Natural killer cell (primary cell): ENCODE measurements around the gene CCHCR1. TPM values are rescaled to one million over a fixed set of nuclear protein-coding genes. Genes with fewer than 3 reads are reported as not detected.

Experiments
- ATAC-seq, 3 donors: fragments of 150-1000 bp in 2 of 3; fragments of 200-7000 bp in 1 of 3; cut with Tn5 transposase; 1 replicate in 1 of 3; 2 replicates in 2 of 3; pipeline ENCODE4 v1.10.0; 2021; ENCODE audit warnings: mild to moderate bottlenecking in 2 of 3, moderate library complexity in 2 of 3
- DNase-seq, 2 donors: peaks; one replicate each; pipeline versions ENCODE4 v3.0.0 to v3.0.0-alpha.2; 2013 to 2021; ENCODE audit warnings: mixed read lengths in 1 of 2
- H3K27ac ChIP-seq: one replicate; pipeline ENCODE4 v1.5.1; 2013; ENCODE audit warnings: mild to moderate bottlenecking, low read length
- H3K27me3 ChIP-seq: one replicate; pipeline ENCODE4 v1.6.1; 2013; ENCODE audit warnings: low read length; ENCODE audit not compliant: control insufficient read depth, insufficient read depth
- H3K36me3 ChIP-seq: one replicate; pipeline ENCODE4 v1.6.1; 2013; ENCODE audit warnings: low read length; ENCODE audit not compliant: control insufficient read depth, insufficient read depth
- H3K4me1 ChIP-seq: one replicate; pipeline ENCODE4 v1.6.1; 2013; ENCODE audit warnings: low read length; ENCODE audit not compliant: control insufficient read depth, insufficient read depth
- H3K4me3 ChIP-seq: one replicate; pipeline ENCODE4 v1.5.1; 2013; ENCODE audit warnings: low read length
- H3K9me3 ChIP-seq: one replicate; pipeline ENCODE4 v1.6.1; 2013; ENCODE audit warnings: low read length; ENCODE audit not compliant: control insufficient read depth, insufficient read depth
- H3K27ac Mint-ChIP-seq, 2 donors: one replicate each; pipeline ENCODE4 v1.8.0; 2022; ENCODE audit warnings: mild to moderate bottlenecking in 2 of 2, mixed read lengths in 2 of 2, moderate library complexity in 1 of 2
- H3K27me3 Mint-ChIP-seq, 2 donors: one replicate each; pipeline ENCODE4 v1.8.0; 2022; ENCODE audit warnings: low read depth in 2 of 2, mixed read lengths in 2 of 2
- H3K36me3 Mint-ChIP-seq: one replicate; pipeline ENCODE4 v1.8.0; 2022; ENCODE audit warnings: mixed read lengths
- H3K4me1 Mint-ChIP-seq, 2 donors: one replicate each; pipeline ENCODE4 v1.8.0; 2022; ENCODE audit warnings: mixed read lengths in 2 of 2
- H3K4me3 Mint-ChIP-seq: one replicate; pipeline ENCODE4 v1.8.0; 2022; ENCODE audit warnings: mild to moderate bottlenecking, moderate library complexity, mixed read lengths
- H3K9me3 Mint-ChIP-seq, 2 donors: one replicate each; pipeline ENCODE4 v1.8.0; 2022; ENCODE audit warnings: mixed read lengths in 2 of 2
- WGBS: methylation state at CpG from one replicate; pipeline ENCODE4 v1.1.7; 2013; ENCODE audit warnings: missing lambda C conversion rate; ENCODE audit not compliant: insufficient coverage; 5-methylcytosine and 5-hydroxymethylcytosine counted together
- intact Hi-C: fragments of 100-400 bp; cut with micrococcal nuclease; formaldehyde crosslinking; loops from one replicate; pipeline ENCODE4 v1.14.2; 2022
- total RNA-seq, 4 donors: library from RNA; stranded (reverse); fragments of 120-200 nt in 1 of 4; gene quantifications; one replicate each; pipeline versions ENCODE4 v1.2.3 to v1.2.4, GENCODE V29; 2013 to 2022
- TF ChIP-seq, protein P1 (sequence below): fragments of 200-600 bp; IDR thresholded peaks from one replicate; pipeline ENCODE4 v1.8.0; 2022; ENCODE audit warnings: antibody characterized with exemption

Gene CCHCR1
- total RNA-seq, 3 donors from 2014 or later (not counting 1 experiment from before 2014, with no cell fraction given), result 13.0 to 20.7 (median 16.9) TPM

DNA sequence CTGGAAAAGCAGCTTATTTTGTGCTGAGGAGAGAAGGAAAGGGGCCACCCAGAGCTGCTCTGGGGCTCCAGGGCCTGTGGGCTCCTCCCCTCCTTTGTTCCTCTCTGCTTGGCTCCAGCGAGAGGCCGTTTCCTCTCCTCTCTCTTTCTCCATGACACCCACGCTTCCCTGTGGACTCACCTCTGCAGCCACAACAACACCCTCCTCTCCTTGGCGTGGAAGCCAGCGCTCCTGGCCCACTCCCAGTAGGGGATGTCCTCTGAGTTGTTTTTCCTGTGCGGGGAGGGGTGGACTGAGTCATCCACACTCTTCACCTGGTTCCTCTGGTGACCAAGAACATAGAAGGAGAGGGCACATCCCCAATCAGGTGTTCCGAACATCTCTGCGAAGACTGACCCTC, 32.4 kb downstream of the CCHCR1 start:
- peaks cover 5% of the 10 kb centered on the region in 2 donors for H3K4me1 Mint-ChIP-seq
- no peaks in the 10 kb centered on the region for H3K36me3 Mint-ChIP-seq
- no peaks in the 10 kb centered on the region for H3K4me1 ChIP-seq
- H3K27ac ChIP-seq, result no peak overlapping the region
- H3K27me3 Mint-ChIP-seq, result peaks cover 6 to 18% of the 10 kb centered on the region in 2 donors
- H3K9me3 ChIP-seq, result no peaks in the 10 kb centered on the region
- no peak overlapping the region for H3K27ac Mint-ChIP-seq
- H3K36me3 ChIP-seq, result no peaks in the 10 kb centered on the region
- TF ChIP-seq, protein P1, sequence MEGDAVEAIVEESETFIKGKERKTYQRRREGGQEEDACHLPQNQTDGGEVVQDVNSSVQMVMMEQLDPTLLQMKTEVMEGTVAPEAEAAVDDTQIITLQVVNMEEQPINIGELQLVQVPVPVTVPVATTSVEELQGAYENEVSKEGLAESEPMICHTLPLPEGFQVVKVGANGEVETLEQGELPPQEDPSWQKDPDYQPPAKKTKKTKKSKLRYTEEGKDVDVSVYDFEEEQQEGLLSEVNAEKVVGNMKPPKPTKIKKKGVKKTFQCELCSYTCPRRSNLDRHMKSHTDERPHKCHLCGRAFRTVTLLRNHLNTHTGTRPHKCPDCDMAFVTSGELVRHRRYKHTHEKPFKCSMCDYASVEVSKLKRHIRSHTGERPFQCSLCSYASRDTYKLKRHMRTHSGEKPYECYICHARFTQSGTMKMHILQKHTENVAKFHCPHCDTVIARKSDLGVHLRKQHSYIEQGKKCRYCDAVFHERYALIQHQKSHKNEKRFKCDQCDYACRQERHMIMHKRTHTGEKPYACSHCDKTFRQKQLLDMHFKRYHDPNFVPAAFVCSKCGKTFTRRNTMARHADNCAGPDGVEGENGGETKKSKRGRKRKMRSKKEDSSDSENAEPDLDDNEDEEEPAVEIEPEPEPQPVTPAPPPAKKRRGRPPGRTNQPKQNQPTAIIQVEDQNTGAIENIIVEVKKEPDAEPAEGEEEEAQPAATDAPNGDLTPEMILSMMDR, result no peak
- H3K9me3 Mint-ChIP-seq, result no peaks in the 10 kb centered on the region
- 62% methylated on average over 6 of the region's 8 CpGs for WGBS
- H3K4me3 ChIP-seq, result no peak overlapping the region
- ATAC-seq (no peak), DNase-seq (no peak)
- H3K4me3 Mint-ChIP-seq, result no peak overlapping the region
- intact Hi-C loops, result no loop called here
- no peaks in the 10 kb centered on the region for H3K27me3 ChIP-seq

DNA sequence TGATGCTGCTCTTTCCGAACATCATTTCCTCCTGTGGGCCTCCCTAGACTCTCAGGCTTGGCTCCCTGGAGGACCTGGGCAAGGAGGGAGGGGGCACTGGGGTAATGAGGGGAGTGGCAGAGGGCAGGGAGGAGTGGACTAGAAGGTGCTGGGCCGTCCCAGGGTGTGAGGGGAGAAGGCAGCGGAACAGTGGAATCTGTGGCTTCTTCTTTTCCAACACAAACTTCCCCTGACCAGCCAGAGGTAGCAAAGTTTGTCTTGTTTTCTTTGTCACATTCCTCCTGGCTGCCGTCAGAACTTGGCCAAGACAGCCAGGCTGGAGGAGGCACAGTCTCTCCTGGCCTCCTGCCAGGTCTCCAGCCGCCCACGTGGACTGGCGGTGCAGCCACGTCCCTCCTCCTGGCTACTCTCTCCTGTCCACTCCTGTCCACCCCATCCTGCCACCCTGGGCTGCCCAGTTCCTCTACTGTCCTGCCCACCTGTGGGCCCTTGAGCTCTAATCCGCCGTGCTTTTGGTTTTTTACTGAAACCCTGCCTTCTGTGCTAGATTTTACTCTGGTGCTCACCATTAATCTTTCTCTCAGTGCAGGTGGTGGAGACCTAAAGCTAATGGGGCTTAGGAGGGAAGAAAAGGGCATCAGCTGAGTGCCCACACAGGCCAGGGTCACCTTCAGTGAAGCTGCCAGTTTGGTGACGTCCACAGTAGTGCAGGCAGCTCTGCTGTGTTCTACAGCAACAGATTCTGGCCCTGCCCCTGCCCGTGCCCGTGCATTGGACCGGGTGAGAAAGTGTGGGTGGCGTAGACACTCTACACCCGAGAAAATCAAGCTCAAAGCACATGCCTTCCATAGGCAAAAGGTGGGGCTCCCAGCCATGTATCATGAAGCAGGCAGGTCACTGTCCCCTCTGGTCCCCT, 34.6 kb downstream of the CCHCR1 start:
- Mint-ChIP-seq H3K4me3 (no peak overlapping the region), H3K36me3 (no peaks in the 10 kb centered on the region), H3K4me1 (peaks cover 3% of the 10 kb centered on the region in 2 donors), H3K27me3 (peaks cover 4 to 20% of the 10 kb centered on the region in 2 donors), H3K9me3 (no peaks in the 10 kb centered on the region), H3K27ac (no peak overlapping the region)
- ATAC-seq, result no peak
- Histone ChIP-seq H3K36me3 (no peaks in the 10 kb centered on the region), H3K4me1 (no peaks in the 10 kb centered on the region), H3K4me3 (no peak overlapping the region), H3K9me3 (no peaks in the 10 kb centered on the region), H3K27me3 (no peaks in the 10 kb centered on the region), H3K27ac (no peak overlapping the region)
- intact Hi-C loops, result no loop called here
- no peak for DNase-seq
- 86% methylated on average over 16 of the region's 16 CpGs for WGBS
- TF ChIP-seq, protein P1, result no peak

DNA sequence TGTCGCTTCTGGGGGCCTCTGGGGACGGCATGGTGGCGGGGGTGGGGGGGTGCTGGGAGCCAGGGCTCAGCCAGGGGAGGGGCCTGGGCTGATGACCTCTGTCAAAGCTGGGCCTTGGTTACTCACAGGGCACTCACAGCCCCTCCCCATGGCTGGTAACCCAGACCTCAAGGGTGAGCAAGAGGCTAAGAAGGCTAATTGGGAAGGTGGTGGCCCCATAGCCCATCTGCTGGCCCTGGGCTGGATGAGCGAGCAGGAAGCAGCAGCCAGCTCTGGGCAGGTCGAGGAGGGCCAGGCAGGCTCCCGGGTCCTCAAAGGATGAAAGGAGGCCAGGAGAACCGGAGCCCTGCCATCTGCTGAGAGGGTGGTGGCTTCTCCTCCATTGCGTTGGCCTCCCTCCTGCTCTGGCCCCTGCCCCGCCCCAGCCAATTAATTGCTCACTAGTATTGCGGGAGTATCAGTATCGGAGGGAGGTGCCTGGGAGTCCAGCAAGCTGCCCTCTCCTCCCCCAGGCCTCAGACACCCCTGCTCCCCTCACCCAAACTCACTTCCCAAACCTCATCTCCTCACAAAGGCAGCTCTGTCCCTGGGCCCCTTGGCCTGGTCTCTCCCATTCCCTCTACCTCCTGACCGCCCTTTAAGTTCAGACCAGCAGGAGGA, 36.3 kb downstream of the CCHCR1 start:
- H3K27me3 ChIP-seq, result no peaks in the 10 kb centered on the region
- DNase-seq, result no peak
- Mint-ChIP-seq H3K36me3 (no peaks in the 10 kb centered on the region), H3K4me3 (no peak overlapping the region), H3K27me3 (peaks cover 7 to 19% of the 10 kb centered on the region in 2 donors), H3K9me3 (no peaks in the 10 kb centered on the region), H3K27ac (no peak overlapping the region), H3K4me1 (no peaks in the 10 kb centered on the region)
- no peak for ATAC-seq
- no peaks in the 10 kb centered on the region for H3K9me3 ChIP-seq
- intact Hi-C loops, result no loop called here
- H3K4me1 ChIP-seq, result no peaks in the 10 kb centered on the region
- no peak overlapping the region for H3K27ac ChIP-seq
- no peak overlapping the region for H3K4me3 ChIP-seq
- TF ChIP-seq, protein P1, result no peak
- no peaks in the 10 kb centered on the region for H3K36me3 ChIP-seq
- 91% methylated on average over 11 of the region's 12 CpGs for WGBS
